Measurements from ENCODE around the gene ZDBF2.
A peak's percentile ranks its signal among the peaks of the same experiment; 100 is the strongest.

ZDBF2 gene

DNA sequence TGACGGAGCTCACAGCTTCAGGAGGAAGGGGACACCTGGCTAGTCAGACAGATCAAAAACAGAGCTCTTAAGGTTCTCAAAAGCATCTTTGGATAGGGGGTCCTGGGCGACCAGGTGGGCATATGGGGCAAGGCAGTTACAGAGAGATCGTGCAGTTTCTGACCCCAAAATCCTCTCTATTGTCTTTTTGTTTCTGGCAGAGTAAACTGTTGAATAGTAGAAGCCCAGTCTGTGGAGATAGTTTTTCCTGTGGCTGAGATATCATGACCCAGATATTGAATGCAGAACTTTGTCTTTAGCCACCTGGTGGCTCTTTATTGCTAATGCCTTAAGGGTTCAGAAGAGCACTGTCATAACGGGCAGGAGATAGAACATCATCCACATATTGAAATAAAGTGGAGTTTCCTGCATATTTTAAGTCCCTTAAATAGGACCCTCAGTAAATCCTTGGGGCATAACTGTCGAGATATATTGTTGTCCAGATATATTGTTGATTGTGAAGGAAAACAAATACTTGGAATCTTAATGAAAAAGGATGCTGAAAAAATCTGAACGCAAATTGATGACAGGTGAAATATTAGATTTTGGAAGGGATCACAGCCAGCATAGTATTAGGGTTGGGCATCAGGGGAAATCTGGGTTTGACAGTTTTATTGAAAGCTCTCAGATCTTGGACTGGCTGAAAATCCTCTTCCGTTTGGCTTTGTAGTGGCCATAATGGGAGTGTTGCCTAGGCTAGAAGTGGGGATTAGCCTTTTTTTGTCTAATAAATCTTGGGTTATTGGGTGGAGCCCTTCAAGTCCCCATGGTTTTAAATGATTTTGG, 14.1 kb upstream of the ZDBF2 start:
- Histone ChIP-seq H3K4me1 (ENCODE audit: control insufficient read depth, insufficient read depth, low read length) (peaks cover 20% of the 10 kb centered on the region), H3K36me3 (ENCODE audit: control insufficient read depth, insufficient read depth, low read length) (no peaks in the 10 kb centered on the region), H3K9me3 (ENCODE audit: control insufficient read depth, insufficient read depth, low read depth, low read length) (no peaks in the 10 kb centered on the region), H3K27ac (ENCODE audit: low read depth, low read length) (no peak overlapping the region), H3K9ac (ENCODE audit: low read length) (no peak overlapping the region), H3K4me3 (ENCODE audit: low read depth, low read length) (no peak overlapping the region), H3K27me3 (ENCODE audit: control insufficient read depth, insufficient read depth, low read length) (peaks cover 96% of the 10 kb centered on the region)

DNA sequence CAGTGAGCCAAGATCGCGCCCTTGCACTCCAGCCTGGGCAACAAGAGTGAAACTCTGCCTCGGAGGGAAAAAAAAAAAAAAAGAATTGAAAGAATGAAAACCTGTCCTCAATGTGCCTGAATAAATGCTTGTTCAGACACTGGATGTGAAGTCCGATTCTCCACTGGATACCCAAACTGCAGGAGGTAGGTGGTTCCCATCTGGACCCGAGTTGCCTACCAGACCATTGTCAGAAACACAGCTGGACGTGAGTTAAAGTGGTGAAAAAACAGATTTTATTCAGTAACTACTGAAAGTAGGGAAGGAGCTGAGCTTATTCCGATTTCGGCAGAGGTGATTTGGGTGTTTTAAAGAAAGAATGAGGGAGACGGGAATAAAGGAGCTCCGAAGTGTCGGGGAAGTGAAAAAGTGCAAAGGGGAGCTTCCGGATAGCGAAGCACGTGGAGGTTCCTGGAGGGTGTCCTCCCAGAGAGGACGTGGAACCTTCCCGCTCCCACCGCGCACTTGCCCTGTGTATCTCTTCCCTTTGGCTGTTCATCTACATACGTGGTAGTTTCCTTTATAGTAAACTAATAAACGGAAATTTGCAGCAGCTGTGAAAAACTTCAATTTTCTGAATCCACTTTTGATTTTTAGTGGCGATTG, 10.4 kb upstream of the ZDBF2 start:
- Histone ChIP-seq H3K4me3 (ENCODE audit: low read depth, low read length) (peak overlapping the region; percentile 31; the same call in 1 of the 2 replicates), H3K27me3 (ENCODE audit: control insufficient read depth, insufficient read depth, low read length) (peaks cover 100% of the 10 kb centered on the region), H3K9me3 (ENCODE audit: control insufficient read depth, insufficient read depth, low read depth, low read length) (no peaks in the 10 kb centered on the region), H3K27ac (ENCODE audit: low read depth, low read length) (no peak overlapping the region), H3K36me3 (ENCODE audit: control insufficient read depth, insufficient read depth, low read length) (no peaks in the 10 kb centered on the region), H3K4me1 (ENCODE audit: control insufficient read depth, insufficient read depth, low read length) (peaks cover 18% of the 10 kb centered on the region), H3K9ac (ENCODE audit: low read length) (no peak overlapping the region)

DNA sequence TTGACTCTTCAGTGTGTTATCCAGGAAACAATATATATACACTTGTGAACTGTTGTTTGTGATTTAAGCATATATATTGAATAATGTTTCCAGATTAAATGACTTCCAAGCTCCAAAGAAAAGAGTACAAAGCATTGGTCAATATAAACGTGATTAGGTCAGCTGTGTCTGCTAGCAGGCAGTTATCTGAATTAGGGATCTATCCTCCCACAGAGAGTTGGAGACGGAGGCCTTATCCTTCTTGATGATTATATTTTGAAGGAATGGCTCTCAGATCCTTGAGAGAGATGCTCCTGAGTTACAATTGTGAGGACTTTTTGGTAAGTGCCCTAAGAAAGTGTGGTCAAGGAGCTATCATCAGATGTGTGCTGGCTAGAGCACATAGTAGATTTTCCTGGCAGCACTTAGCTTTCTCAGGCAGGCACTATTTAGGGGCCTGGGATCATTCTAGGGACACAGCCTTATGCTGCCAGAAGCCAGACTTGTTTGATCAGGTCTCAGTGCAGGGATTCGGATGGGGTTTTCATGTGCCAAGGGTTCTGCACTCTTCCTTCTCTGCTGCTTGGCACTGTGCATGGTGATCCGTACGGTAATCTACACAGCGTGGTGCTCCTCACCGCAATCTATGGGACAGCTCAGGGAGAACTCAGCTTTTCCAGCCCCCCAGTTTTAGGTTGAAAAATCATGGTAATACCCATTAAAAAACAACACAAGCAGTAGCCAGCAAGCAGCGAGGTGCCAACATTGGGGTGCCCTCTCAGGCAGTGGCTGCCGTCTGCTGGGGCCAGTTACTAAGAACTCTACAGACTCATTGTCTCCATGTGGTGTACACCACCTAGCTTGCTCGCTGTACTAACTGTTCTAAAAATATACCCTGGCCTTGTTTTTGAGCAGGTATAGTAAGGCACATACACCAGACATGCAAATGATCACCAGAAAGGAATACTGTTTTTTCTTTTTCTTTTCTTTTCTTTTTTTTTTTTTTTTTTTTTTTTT, 8.0 kb upstream of the ZDBF2 start:
- H3K4me1 ChIP-seq (ENCODE audit: control insufficient read depth, insufficient read depth, low read length), result peaks cover 10% of the 10 kb centered on the region
- H3K9ac ChIP-seq (ENCODE audit: low read length), result no peak overlapping the region
- H3K27ac ChIP-seq (ENCODE audit: low read depth, low read length), result no peak overlapping the region
- H3K27me3 ChIP-seq (ENCODE audit: control insufficient read depth, insufficient read depth, low read length), result peaks cover 98% of the 10 kb centered on the region
- no peaks in the 10 kb centered on the region for H3K9me3 ChIP-seq (ENCODE audit: control insufficient read depth, insufficient read depth, low read depth, low read length)
- H3K4me3 ChIP-seq (ENCODE audit: low read depth, low read length), result no peak overlapping the region
- H3K36me3 ChIP-seq (ENCODE audit: control insufficient read depth, insufficient read depth, low read length), result no peaks in the 10 kb centered on the region

DNA sequence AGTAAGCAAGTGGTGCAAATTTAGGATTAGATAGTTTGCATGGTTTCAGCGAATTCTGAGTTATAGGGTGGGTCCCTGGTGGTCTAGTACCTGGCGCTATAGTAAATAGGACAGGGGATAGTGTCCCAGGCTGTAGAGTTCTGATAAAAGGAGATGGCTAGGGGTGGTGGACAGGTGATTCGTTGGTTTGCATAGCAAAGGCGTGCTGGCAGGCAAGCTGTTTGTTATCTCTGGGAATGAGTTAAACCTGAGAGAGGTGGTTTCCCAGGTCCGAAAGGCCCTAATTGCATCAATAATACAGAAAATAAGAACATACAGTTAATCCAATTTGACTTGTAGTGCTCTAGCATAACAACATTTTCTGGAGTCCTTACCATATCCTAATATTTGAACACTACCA, 6.9 kb upstream of the ZDBF2 start:
- Histone ChIP-seq H3K27ac (ENCODE audit: low read depth, low read length) (no peak overlapping the region), H3K9ac (ENCODE audit: low read length) (no peak overlapping the region), H3K4me1 (ENCODE audit: control insufficient read depth, insufficient read depth, low read length) (peaks cover 10% of the 10 kb centered on the region), H3K9me3 (ENCODE audit: control insufficient read depth, insufficient read depth, low read depth, low read length) (no peaks in the 10 kb centered on the region), H3K36me3 (ENCODE audit: control insufficient read depth, insufficient read depth, low read length) (no peaks in the 10 kb centered on the region), H3K27me3 (ENCODE audit: control insufficient read depth, insufficient read depth, low read length) (peaks cover 97% of the 10 kb centered on the region), H3K4me3 (ENCODE audit: low read depth, low read length) (no peak overlapping the region)

DNA sequence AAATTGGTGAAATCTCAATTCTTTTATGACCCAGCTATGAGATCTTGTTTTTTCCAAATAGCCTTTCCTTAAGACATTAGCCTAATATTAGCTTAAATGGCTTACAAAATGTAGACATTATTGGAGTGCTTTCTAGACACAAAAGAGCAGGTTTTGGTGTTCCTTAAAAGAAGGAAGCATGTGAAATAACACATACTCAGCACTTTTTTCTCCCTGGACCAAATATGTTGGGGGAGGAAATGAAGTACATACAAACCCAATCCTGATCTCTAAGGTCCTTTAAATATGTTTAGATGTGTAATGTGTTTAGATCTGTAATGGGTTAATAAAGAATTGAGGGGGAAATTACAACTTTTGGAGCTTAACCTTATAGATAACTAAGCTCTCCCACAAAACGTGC, 3.4 kb upstream of the ZDBF2 start:
- H3K9ac ChIP-seq (ENCODE audit: low read length), result no peak overlapping the region
- peaks cover 10% of the 10 kb centered on the region; the same call in 1 of the 2 replicates for H3K4me1 ChIP-seq (ENCODE audit: control insufficient read depth, insufficient read depth, low read length)
- H3K36me3 ChIP-seq (ENCODE audit: control insufficient read depth, insufficient read depth, low read length), result no peaks in the 10 kb centered on the region
- no peak overlapping the region for H3K27ac ChIP-seq (ENCODE audit: low read depth, low read length)
- H3K27me3 ChIP-seq (ENCODE audit: control insufficient read depth, insufficient read depth, low read length), result peaks cover 80% of the 10 kb centered on the region
- no peaks in the 10 kb centered on the region for H3K9me3 ChIP-seq (ENCODE audit: control insufficient read depth, insufficient read depth, low read depth, low read length)
- no peak overlapping the region for H3K4me3 ChIP-seq (ENCODE audit: low read depth, low read length)

DNA sequence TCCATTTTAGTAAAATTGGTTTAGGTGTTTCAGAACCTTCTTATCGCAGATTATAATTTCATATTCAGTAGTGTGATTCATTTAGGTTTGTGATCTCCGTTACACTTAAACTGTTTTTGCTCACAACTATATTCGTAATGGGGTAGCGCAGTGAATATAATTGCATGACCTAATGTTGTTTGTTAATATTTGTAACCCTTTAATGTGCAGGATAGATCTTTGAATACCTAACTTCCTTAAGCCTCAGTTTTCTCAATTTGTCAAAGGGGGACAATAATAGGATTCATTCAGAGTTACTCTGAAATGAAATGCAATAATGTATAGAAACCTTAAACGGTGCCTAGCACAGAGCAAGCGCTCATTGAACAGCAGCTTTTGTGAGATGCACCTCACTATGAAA, 558 bp upstream of the ZDBF2 start:
- Histone ChIP-seq H3K4me1 (ENCODE audit: control insufficient read depth, insufficient read depth, low read length) (peaks cover 17% of the 10 kb centered on the region; the same call in 1 of the 2 replicates), H3K4me3 (ENCODE audit: low read depth, low read length) (peak overlapping the region; percentile 76), H3K9me3 (ENCODE audit: control insufficient read depth, insufficient read depth, low read depth, low read length) (no peaks in the 10 kb centered on the region), H3K27me3 (ENCODE audit: control insufficient read depth, insufficient read depth, low read length) (peaks cover 55% of the 10 kb centered on the region), H3K36me3 (ENCODE audit: control insufficient read depth, insufficient read depth, low read length) (no peaks in the 10 kb centered on the region), H3K9ac (ENCODE audit: low read length) (peak overlapping the region; percentile 29), H3K27ac (ENCODE audit: low read depth, low read length) (no peak overlapping the region)

DNA sequence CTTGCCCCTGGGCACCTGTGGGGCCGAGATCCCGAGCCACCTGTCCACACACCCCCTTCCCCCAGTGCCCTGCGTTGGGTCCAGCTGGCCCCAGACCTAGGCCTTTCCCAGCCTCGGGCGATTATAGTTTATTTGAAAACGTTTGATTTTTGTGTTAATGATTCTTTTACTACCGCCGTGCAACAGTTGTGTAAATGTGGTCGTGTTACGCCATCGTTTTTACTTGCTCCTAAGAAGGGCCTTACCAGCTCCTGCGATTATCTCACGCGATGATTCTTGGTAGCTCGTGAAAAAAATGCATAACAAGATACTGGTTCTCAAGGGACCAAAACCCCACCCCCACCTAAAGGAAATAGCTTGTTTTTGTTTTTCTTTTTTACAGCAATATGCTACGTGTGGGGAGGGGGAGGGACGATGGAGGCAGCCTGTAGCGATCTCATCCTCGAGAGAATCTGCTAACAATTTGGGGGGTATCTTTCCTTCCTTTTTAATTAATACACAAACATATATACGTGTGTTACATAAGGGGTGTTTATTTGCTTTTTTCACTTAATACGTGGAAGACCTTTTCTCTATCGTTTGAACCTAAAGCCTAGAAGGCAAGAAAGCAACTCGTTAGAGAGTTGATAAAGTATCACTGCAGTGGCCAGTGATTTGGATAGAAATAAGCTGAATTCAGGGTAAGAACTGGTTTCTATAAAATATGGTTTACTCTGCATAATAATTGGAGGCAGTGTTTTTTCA, 1.0 kb downstream of the ZDBF2 start:
- no peak overlapping the region for H3K27ac ChIP-seq (ENCODE audit: low read depth, low read length)
- peaks cover 41% of the 10 kb centered on the region for H3K27me3 ChIP-seq (ENCODE audit: control insufficient read depth, insufficient read depth, low read length)
- H3K9ac ChIP-seq (ENCODE audit: low read length), result peak overlapping the region; percentile 66
- H3K9me3 ChIP-seq (ENCODE audit: control insufficient read depth, insufficient read depth, low read depth, low read length), result no peaks in the 10 kb centered on the region
- no peaks in the 10 kb centered on the region for H3K36me3 ChIP-seq (ENCODE audit: control insufficient read depth, insufficient read depth, low read length)
- H3K4me1 ChIP-seq (ENCODE audit: control insufficient read depth, insufficient read depth, low read length), result peaks cover 17% of the 10 kb centered on the region; the same call in 1 of the 2 replicates
- peak overlapping the region; percentile 76 for H3K4me3 ChIP-seq (ENCODE audit: low read depth, low read length)

DNA sequence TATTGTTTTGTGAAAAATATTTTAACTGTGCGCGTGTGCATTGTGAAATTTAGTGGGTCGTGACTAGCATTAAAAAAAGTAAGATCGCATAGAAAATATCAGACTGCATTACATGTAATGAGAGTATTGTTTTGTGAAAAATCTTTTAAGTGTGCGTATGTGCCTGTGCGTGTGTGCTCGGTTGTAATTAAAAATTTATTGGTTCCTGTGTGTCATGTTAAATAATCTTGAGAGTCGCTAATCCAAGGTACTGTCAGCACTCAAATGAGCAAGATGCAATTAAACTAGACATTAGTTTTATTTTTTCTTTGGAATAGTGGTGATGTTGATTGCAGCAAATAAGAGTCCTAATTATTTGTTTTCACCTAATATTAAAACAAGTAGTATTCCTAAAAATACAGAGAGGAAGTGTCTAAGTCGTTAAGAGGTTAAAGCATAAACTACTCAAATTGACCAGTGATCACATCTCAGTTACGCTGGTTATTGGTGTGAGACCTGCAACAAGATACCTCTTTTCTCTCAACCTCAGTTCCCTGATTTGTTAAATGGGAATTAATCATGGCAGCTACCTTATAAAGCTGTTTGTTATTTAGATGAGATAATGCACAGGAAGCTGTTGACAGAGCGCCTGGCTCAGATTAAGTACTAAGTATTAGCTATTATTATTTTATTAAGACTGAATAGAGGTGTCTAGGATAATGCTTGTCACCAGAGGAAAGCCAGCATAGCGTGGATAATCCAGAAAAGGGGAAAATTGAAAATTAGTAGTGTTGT, 1.9 kb downstream of the ZDBF2 start:
- Histone ChIP-seq H3K9me3 (ENCODE audit: control insufficient read depth, insufficient read depth, low read depth, low read length) (no peaks in the 10 kb centered on the region), H3K4me3 (ENCODE audit: low read depth, low read length) (peak overlapping the region; percentile 76), H3K27ac (ENCODE audit: low read depth, low read length) (no peak overlapping the region), H3K4me1 (ENCODE audit: control insufficient read depth, insufficient read depth, low read length) (peaks cover 17% of the 10 kb centered on the region; the same call in 1 of the 2 replicates), H3K36me3 (ENCODE audit: control insufficient read depth, insufficient read depth, low read length) (no peaks in the 10 kb centered on the region), H3K27me3 (ENCODE audit: control insufficient read depth, insufficient read depth, low read length) (peaks cover 33% of the 10 kb centered on the region), H3K9ac (ENCODE audit: low read length) (no peak overlapping the region)

DNA sequence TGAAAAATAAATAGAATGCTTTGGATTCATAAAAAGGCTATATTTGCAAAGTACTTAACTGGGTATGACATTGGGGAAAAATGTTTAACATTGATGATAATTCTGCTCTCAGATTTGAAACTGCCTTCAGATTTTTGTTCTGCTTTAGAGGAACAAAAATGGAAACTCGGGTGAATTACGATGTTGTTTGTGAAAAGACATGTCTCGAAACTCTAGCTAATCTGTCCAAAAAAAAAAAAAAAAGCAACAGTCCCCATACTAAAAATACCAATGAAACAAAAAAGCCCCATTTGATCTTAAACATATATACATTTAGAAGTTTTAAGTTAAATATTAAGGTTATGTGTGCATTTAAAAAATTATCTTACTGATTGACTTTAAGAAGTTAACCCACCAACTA, 3.0 kb downstream of the ZDBF2 start:
- Histone ChIP-seq H3K36me3 (ENCODE audit: control insufficient read depth, insufficient read depth, low read length) (peaks cover 9% of the 10 kb centered on the region), H3K4me1 (ENCODE audit: control insufficient read depth, insufficient read depth, low read length) (peaks cover 17% of the 10 kb centered on the region; the same call in 1 of the 2 replicates), H3K9ac (ENCODE audit: low read length) (no peak overlapping the region), H3K27me3 (ENCODE audit: control insufficient read depth, insufficient read depth, low read length) (peaks cover 22% of the 10 kb centered on the region), H3K9me3 (ENCODE audit: control insufficient read depth, insufficient read depth, low read depth, low read length) (no peaks in the 10 kb centered on the region), H3K27ac (ENCODE audit: low read depth, low read length) (no peak overlapping the region), H3K4me3 (ENCODE audit: low read depth, low read length) (no peak overlapping the region)

DNA sequence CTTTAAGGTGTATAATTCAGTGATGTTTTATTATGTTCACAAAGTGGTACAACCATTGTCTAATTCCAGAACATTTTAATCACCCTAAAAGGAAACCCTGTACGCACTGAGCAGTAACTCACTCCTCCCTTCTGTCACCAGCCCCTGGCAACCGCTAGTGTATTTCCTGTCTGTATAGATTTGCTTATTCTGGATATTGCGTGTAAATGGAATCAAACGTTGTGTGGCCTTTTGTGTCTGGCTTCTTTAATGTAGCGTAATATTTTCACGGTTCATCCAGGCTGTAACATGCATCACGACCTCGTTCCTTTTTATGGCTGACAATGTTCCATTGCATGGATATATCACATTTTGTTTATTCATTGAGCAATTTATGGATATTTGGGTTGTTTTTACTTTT, 8.3 kb downstream of the ZDBF2 start:
- no peaks in the 10 kb centered on the region for H3K27me3 ChIP-seq (ENCODE audit: control insufficient read depth, insufficient read depth, low read length)
- H3K9me3 ChIP-seq (ENCODE audit: control insufficient read depth, insufficient read depth, low read depth, low read length), result peaks cover 14% of the 10 kb centered on the region
- no peak overlapping the region for H3K4me3 ChIP-seq (ENCODE audit: low read depth, low read length)
- H3K4me1 ChIP-seq (ENCODE audit: control insufficient read depth, insufficient read depth, low read length), result no peaks in the 10 kb centered on the region
- no peak overlapping the region for H3K27ac ChIP-seq (ENCODE audit: low read depth, low read length)
- H3K36me3 ChIP-seq (ENCODE audit: control insufficient read depth, insufficient read depth, low read length), result peaks cover 15% of the 10 kb centered on the region
- no peak overlapping the region for H3K9ac ChIP-seq (ENCODE audit: low read length)

Measured in HUES6 (cell line).